OCI-M1 (cell line): ENCODE measurements around the gene PLBD2.

ENCODE experiments used
- DNase-seq: peaks from one replicate; lab custom pipeline; 2025; lab: John Stamatoyannopoulos, UW

PLBD2 gene

DNA sequence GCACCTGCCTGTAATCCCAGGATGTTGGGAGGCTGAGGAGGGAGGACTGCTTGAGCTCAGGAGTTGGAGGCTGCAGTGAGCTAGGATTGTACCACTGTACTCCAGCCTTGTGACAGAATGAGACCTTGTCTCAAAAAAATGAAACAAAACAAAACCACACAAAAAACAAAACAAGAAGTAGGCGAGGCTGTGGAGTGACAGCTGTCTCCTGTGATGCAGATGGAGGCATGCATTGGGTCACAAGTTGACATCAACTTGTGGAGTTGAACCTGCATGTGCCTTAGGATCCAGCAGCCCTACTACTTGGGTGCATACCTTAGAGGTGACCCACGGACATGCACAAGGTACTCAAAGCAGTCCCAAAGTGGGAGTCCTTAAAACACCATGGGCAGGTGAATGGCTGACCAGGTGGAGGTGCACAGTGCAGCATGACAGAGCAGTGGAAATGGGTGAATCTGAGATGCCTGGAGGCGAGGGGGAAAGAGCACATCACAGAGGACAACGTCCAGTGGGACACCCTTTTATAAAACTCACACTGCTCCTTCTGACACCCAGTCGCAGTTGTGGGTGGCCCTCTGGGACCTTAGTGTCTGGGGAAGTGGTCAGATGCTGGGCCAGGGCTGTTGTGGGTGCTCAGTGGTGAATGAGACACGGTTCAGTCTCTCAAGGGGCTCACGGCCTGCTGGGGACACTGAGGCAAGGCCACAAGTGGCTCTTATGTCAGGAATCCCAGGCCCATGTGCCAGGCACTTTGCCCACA is 12.7 kb downstream of the PLBD2 start:
- no peak for DNase-seq

DNA sequence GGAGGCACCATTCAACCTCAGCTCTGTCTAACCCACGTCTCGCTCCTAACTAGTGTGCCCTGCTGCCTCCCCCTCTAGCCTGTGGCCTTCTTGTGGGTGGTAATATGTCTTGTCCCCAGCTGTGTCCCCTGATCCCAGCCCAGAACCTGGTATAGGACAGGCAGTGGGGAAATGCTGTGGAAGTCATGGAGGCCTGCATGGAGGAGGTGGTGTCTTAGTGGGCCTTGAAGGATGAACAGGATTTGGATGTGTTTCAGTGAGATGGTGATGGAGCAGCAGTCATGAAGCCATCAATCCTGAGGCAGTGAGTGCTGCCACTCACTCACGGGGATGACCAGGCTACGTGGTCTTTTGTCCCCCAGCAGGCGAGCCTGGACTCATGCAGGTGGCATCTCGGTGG is 13.4 kb downstream of the PLBD2 start:
- no peak for DNase-seq

DNA sequence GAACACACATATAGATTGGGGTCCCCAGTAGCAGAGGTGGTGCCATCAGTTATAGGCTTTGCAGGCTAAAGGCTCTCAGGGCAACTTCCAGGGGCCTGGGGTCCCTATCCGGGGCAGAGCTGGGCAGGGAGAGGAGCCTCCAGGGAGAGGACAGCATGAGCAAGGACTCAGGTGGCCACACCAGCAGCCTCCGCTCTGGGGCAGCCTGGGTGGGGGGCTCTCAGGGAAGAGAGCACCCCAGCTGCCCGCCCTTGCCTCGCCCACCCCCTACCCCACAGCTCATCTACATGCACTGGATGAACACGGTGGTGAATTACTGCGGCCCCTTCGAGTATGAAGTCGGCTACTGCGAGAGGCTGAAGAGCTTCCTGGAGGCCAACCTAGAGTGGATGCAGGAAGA is 14.0 kb downstream of the PLBD2 start:
- no peak for DNase-seq

DNA sequence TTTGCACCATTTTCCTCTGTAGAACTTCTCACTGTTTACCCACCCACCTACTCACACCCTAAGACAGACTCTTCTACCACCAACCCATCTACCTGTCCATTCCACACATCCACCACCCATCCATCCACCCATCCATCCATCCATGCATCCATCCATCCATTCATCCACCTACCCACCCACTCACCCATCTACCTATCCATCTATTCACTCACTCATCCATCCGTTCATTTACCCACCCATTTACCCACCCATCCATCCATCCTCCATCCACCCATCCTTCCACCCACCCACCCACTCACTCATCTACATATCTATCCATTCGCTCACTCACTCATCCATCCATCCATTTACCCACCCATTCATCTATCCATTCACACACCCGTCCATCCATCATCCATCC is 15.1 kb downstream of the PLBD2 start:
- no peak for DNase-seq

DNA sequence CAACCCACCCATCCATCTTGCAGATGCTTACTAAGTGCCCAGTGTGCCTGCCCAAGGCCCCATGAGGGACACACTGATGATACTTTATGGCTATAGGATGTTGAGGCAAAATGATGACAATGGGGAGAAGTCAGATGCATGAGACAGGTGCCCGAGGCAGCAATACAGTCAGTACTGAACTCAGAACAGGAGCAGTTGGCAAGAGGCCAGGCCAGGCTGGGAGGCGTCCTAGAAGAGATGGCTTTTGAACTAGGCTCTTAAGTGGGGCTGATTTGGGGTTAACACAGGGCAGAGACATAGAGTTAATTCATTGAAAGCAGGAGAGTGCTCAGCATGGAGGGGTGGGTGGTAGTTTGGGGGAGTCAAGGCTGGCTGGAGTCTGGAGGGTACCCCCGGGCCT is 15.6 kb downstream of the PLBD2 start:
- no peak for DNase-seq

DNA sequence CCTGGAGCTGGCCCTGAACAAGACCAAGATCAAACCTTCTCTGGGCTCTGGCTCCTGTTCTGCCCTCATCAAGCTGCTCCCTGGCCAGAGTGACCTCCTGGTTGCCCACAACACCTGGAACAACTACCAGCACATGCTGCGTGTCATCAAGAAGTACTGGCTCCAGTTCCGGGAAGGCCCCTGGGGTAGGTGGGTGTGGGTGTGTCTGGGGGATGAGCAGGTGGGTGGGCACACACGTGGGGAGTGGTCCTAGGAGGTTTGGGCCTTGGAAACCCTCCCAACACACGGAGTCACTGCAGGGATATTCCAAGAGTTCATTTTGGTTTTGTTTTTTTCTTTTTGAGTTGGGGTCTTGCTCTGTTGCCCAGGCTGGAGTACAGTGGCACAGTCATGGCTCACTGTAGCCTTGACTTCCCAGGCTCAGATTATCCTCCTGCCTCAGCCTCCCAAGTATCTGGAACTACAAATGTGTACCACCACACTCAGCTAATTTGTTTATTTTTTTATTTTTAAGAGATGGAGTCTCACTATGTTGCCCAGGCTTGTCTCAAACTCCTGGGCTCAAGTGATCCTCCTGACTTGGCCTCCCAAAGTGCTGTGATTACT is 16.5 kb downstream of the PLBD2 start:
- DNase-seq = no peak

DNA sequence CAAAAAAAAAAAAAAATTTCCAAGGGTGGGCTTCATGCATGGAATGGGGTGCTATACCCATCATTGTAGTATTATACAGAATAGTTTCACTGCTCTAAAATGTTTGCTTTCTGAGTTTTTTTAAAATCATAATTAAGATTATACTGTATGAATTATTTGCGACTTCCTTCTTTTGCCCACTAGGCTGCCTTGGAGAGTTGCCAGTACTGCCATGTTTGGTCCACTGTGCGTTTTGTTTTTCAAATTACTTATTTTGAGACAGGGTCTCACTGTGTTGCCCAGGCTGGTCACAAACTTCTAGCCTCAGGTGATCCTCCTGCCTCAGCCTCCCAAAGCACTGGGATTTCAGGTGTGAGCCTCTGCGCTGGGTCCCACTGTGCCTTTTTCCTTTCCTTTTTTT is 19.9 kb downstream of the PLBD2 start:
- DNase-seq = no peak

DNA sequence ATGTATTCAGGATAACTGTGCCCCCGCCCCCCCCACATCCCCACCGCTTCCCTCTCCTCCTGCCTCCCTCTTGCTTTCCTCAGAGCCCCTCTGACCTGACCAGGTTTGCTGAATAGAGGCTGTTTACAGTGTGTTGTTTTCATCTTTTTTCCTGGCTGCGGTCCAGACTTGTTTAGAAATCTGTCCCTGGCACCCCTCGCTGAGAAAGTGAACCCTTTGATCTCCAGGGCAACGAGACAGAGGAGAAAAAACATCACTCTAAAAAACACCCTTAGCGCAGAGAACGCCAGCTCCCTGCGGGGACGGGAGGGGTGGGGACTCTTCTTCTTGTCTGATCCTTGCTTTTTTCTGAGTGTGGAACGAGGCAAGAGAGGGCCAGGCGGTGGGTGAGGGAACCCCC is 22.8 kb downstream of the PLBD2 start:
- no peak for DNase-seq

DNA sequence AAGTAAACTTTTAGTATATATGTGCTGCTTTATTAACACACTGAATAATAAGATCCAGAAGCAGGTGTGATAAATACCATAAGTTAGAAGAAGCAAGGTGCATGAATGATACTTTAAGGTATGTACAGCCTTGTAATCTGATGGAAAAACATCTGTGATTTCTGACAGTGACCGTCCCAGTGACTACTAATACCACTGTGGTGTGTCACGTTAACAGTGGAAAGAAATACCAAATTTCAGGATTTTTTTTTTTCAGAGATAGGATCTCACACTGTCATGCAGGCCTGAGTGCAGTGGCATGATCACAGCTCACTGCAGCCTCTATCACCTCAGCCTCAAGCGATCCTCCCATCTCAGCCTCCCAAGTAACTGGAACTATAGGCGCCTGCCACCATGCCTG is 23.8 kb downstream of the PLBD2 start:
- no peak for DNase-seq

DNA sequence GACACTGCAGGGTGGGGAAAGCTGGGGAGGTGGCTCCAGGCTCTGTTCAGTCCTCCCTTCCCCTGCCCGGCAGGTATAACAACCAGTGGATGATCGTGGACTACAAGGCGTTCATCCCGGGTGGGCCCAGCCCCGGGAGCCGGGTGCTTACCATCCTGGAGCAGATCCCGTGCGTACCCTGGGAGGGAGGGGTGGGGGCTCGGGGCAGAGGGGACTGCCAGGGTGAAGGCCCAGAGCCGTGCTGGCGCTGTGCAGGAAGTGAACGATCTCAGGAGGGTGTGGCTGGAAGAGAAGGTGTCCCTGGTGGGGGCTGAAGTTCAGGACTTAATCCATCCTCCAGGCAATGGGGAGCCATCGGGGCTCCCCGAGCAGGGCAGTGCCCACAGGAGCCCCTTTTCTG is 26.4 kb downstream of the PLBD2 start:
- no peak for DNase-seq

DNA sequence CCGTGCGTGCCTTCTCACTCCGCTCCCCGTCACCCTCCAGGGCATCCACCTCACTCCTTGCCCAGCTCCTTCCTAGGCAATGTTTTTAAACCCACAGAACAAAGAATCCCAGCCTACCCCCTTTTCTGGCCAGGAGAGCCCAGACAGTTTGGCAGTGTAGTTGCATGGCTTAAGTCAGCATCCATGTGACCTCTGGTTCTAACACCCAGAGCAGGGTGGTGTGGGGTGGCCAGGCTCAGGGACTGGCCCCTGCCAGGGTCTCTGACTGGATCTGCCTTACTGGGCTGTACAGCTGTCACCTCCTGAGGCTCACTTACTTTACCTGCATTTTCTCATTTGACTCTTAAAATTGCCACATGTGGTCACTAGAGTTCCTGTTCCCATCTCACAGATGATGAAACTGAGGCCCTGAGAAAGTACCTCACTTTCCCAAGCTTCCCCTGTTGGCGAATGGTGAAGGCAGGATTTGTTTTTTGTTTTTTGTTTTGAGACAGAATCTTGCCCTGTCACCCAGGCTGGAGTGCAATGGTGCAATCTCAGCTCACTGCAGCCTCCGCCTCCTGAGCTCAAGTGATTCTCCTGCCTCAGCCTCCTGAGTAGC is 27.0 kb downstream of the PLBD2 start:
- DNase-seq = no peak

DNA sequence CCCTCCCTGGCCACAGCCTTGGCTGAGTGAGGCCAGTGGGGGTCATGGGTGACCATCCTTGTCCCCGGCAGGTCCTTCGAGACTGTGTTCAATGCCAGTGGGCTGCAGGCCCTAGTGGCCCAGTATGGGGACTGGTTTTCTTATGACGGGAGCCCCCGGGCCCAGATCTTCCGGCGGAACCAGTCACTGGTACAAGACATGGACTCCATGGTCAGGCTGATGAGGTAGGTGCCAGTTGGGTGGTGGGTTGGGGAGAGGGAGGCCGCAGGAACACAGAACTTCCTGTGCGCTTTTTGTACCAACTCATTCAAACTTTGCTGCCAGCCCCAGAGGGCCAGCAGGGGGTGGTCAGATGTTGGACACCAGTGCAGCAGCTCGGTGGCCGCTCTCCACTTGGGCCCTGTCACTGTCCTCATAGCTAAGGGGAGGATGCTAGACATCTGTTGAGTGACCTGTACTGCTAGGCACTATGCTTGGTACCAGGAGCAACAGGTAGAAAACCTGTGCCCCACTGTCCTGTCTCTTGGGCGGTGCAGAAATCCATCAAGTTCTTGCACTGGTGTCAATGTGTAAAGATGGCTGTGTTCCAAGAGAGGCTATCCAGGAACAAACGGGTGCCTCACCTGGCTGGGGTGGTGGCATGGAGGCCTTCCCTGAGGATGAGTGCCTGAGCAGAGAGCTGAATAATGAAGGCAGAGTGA is 28.6 kb downstream of the PLBD2 start:
- no peak for DNase-seq

DNA sequence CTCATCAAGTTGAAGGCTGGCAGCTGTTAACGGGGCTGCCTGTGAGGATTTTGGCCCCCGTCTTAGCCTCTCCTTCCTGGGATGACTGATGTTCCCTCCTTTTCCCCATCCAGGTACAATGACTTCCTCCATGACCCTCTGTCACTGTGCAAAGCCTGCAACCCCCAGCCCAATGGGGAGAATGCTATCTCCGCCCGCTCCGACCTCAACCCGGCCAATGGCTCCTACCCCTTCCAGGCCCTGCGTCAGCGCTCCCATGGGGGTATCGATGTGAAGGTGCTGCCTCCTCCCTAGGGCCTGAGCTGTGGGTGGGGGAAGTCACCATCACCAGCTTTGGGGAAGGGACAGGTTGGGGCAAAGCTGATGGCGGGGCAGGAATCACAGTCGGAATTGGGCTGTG is 29.2 kb downstream of the PLBD2 start:
- DNase-seq = no peak

DNA sequence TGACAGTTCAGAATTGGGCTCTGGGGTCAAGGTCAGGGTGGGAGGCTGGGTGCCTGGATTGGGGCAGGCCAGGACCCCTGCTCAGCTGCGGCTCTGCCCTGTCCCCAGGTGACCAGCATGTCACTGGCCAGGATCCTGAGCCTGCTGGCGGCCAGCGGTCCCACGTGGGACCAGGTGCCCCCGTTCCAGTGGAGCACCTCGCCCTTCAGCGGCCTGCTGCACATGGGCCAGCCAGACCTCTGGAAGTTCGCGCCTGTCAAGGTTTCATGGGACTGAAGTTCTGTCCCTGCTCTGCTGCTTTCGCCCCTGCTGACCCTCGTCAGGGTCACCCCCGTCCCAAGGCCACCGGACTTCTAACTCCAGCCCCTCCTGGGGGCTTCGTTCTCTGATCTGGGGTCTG is 30.0 kb downstream of the PLBD2 start:
- DNase-seq = no peak

DNA sequence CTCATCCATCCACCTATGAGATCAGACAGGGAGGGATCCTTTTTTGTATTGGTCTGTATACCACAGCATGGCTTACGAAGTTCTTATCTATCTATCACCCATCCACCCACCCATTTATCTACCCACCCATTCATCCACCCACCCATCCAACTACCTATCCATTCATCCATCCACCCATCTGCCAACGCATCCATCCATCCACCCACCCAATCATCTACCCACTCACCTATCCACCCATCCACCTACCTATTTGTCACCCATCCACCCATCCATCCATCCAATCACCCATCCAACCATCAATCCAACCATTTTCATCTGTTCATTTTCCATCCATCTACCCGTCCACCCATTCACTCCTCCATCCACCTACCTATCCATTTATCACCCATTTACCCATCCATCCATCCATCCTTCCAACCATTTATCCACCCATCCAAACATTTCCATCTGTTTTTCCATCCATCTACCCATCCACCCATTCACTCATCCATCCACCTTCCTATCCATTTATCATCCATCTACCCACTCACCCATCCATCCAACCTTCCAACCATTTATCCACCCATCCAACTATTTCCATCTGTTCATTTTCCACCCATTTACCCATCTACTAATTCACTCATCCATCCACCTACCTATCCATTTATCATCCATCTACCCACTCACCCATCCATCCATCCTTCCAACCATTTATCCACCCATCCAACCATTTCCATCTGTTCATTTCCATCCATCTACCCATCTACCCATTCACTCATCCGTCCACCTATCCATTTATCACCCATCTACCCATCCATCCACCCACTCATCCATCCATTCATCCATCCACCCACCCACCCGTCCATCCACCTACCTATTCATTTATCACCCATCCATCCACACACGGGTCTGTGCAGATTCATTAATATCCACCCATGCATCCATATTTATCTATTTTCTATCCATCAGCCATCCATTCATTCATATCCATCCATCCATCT is 32.0 kb downstream of the PLBD2 start:
- DNase-seq = no peak

DNA sequence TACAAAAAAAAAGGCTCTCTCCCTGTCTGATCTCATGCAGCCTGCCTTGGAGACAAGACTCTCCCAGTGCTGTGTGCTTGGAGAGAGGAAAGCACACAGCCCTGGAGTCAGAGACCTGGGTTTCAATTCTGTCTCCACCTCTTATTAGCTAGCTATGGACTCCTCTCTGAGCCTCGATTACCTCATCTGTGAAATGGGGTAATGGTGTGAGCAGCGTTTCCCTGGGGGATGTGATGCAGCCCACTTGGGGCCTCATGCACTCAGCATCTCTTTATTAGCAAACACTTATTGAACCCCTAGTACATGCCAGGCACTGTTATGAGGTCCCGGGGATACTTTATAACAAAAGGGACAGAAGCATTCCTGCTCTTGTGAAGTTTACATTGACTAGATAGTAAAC is 32.8 kb downstream of the PLBD2 start:
- no peak for DNase-seq

DNA sequence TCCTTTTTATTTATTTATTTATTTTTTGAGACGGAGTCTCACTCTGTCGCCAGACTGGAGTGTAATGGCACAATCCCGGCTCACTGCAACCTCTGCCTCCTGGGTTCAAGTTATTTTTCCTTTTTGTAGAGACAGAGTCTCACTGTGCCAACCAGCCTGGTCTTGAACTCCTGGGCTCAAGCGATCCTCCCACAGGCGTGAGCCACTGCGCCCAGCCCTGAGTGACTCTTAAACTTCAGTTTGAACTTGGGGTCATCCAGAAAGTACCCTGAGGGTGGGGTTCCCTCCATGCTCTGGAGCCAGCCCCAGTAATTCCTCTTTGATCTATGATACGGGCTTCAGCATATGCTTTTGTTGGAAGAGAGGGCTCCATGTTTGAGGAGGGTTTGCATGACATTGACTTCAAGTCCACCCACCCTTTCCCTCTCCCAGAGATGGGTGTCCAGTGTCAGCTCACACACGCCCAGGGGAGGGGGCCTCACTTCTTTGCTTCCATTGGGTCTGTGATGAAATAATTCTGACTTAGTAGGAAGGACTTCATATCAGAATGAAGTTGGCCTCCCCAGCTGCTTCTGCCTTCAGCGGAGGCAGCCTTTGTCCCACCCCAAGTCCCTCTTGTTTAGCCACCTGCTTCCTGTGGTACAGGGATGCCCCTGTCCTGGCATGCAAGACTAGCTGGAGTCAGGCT is 33.4 kb downstream of the PLBD2 start:
- no peak for DNase-seq

DNA sequence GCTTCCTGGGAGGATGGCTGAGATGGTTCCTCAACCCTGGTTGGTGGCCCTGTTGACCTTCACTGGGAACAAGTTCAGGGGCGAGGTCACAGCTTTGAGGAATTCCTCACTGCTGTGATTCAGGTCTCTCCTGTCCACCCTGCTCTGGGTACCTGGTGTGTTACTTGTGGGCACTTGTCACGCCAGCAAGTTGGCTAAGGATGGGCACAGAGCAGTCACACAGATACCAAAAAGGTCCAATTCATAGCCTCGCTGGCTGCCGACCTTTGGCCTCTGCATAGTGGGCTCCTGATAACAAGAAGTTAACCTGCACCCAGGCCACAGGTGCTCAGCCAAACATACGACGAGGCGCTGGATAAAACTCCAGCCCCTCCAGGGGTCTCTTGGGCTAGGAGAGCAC is 34.1 kb downstream of the PLBD2 start:
- DNase-seq = no peak

DNA sequence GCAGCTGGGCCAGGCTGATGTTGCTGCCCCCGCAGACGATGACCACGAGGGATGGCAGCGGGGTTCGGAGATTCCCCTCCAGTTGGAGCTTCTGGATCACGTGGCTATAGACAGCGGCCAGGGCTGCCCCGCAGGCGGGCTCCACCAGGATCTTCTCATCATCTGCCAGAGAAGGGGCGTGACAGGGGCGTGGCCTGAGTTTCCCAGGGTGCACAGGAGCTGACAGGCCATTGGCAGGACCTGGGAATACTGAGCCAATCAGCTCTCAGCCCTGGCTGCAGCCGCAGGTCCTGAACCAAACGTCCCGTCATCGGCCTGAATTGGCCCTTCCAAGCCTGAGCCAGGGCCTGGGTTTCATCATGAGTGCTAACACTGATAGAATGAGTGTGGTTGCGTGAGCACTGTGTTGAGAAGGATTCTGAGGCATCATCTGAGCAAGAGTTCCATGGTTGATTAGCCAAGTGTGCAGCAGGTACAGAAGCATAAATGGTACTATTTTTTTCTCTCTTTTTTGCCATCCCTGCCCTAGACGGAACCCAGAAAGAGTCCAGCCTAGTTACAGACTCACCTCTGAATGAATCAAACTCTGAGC is 34.7 kb downstream of the PLBD2 start:
- no peak for DNase-seq

DNA sequence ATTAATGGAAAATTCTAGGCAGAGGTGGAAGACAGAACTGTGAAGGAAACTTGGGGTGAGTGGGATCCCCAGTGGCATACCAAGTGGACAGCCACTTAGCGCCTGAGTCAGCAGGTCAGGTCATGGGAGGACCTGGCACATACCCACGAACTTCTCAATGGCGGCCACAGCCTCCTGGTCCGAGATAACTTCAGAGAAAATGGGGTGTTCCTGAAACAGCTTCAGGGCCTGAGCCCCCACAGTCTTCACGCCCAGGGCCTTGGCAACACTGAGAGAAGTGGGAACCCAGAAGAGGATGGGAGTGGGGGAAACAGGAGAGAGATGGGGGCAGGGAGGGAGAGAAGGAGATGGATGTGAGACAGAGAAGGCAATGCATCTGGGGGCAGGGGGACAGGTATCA is 35.4 kb downstream of the PLBD2 start:
- DNase-seq = no peak

DNA sequence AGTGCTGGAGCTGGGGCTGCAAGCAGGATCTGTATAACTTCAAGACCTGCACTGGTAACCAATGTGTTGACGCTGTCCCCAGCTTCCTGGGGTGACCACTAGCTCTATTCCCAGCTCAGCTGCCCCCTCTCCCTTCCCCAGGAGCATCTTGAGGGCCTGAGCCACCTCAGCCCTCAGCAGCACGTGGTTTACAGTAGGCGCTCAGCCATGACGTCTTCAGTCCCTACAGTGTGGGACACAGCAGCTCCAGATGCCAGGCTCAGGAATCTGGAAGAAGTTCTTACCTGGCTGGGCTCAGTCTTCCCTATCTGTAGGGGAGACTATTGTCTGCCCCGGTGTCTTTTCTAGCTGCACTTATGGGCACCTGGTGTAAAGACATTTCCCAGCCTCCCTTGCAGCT is 36.7 kb downstream of the PLBD2 start:
- DNase-seq = no peak
